ENCODE results near the gene RREB1.

The RREB1 gene

GRCh38 chr6:7166410-7167293, 58.9 kb downstream of the RREB1 start:
- DNase-seq, result no peak

GRCh38 chr6:7169296-7169721, 61.5 kb downstream of the RREB1 start:
- no peak for DNase-seq

GRCh38 chr6:7170117-7170732, 62.5 kb downstream of the RREB1 start:
- no peak for DNase-seq

GRCh38 chr6:7171119-7171518, 63.4 kb downstream of the RREB1 start:
- no peak for DNase-seq

GRCh38 chr6:7171733-7172132, 64.0 kb downstream of the RREB1 start:
- no peak for DNase-seq

GRCh38 chr6:7172649-7173048, 64.9 kb downstream of the RREB1 start:
- no peak for DNase-seq

- no peak for DNase-seq
Measured at GRCh38 chr6:7173843-7174503, 66.2 kb downstream of the RREB1 start.

- no peak for DNase-seq
Measured at GRCh38 chr6:7175462-7175861, 67.7 kb downstream of the RREB1 start.

- DNase-seq, result no peak
Measured at GRCh38 chr6:7176208-7176607, 68.4 kb downstream of the RREB1 start.

- no peak for DNase-seq
Measured at GRCh38 chr6:7178280-7178679, 70.5 kb downstream of the RREB1 start.

- no peak for DNase-seq
Measured at GRCh38 chr6:7180751-7181150, 73.0 kb downstream of the RREB1 start.

GRCh38 chr6:7183707-7184106, 75.9 kb downstream of the RREB1 start:
- DNase-seq, result no peak

GRCh38 chr6:7184502-7184901, 76.7 kb downstream of the RREB1 start:
- DNase-seq, result no peak

- no peak for DNase-seq
Measured at GRCh38 chr6:7185561-7185960, 77.8 kb downstream of the RREB1 start.

GRCh38 chr6:7188492-7188891, 80.7 kb downstream of the RREB1 start:
- no peak for DNase-seq

- no peak for DNase-seq
Measured at GRCh38 chr6:7189101-7189758, 81.5 kb downstream of the RREB1 start.

- no peak for DNase-seq
Measured at GRCh38 chr6:7190791-7191190, 83.0 kb downstream of the RREB1 start.

GRCh38 chr6:7193122-7193521, 85.4 kb downstream of the RREB1 start:
- DNase-seq, result no peak

- no peak for DNase-seq
Measured at GRCh38 chr6:7194657-7195056, 86.9 kb downstream of the RREB1 start.

GRCh38 chr6:7195339-7196018, 87.7 kb downstream of the RREB1 start:
- DNase-seq, result no peak

- no peak for DNase-seq
Measured at GRCh38 chr6:7196019-7196402, 88.2 kb downstream of the RREB1 start.

GRCh38 chr6:7196685-7197283, 89.0 kb downstream of the RREB1 start:
- no peak for DNase-seq

Data from stimulated activated CD4-positive, alpha-beta T cell treated with anti-CD3 and anti-CD28 coated beads, Interleukin-1b, Interleukin-23, amount 100 ng/mL, for 48 hours (primary cell).